DMS79 (cell line): ENCODE data around the gene CYP27B1.
"Not testable (repeated sequence)": the region's sequence is repeated elsewhere in the genome, so short reads cannot be mapped to it uniquely, and the experiment has no call there.

Experiments
- DNase-seq: peaks from one replicate; lab custom pipeline; 2025; lab: John Stamatoyannopoulos, UW

The CYP27B1 gene

GRCh38 chr12:57721846-57722608 is 44.9 kb downstream of the CYP27B1 start:
- not testable (repeated sequence) for DNase-seq

DNA sequence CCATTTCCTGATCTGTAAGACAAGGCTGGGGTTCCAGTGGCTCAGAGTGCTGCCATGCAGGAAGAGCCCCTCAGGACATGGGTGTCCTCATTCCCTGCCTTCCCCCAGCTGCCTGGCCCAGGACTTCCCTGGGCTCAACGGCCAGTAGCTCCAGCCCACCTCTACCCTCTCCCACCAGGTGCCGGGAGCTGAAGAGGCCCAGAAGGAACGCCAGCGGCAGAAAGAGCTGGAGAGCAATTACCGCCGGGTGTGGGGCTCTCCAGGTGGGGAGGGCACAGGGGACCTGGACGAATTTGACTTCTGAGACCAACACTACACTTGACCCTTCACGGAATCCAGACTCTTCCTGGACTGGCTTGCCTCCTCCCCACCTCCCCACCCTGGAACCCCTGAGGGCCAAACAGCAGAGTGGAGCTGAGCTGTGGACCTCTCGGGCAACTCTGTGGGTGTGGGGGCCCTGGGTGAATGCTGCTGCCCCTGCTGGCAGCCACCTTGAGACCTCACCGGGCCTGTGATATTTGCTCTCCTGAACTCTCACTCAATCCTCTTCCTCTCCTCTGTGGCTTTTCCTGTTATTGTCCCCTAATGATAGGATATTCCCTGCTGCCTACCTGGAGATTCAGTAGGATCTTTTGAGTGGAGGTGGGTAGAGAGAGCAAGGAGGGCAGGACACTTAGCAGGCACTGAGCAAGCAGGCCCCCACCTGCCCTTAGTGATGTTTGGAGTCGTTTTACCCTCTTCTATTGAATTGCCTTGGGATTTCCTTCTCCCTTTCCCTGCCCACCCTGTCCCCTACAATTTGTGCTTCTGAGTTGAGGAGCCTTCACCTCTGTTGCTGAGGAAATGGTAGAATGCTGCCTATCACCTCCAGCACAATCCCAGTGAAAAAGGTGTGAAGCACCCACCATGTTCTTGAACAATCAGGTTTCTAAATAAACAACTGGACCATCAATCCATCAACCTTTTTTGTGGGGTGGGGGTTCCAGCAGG is 46.0 kb downstream of the CYP27B1 start:
- DNase-seq: no peak

DNA sequence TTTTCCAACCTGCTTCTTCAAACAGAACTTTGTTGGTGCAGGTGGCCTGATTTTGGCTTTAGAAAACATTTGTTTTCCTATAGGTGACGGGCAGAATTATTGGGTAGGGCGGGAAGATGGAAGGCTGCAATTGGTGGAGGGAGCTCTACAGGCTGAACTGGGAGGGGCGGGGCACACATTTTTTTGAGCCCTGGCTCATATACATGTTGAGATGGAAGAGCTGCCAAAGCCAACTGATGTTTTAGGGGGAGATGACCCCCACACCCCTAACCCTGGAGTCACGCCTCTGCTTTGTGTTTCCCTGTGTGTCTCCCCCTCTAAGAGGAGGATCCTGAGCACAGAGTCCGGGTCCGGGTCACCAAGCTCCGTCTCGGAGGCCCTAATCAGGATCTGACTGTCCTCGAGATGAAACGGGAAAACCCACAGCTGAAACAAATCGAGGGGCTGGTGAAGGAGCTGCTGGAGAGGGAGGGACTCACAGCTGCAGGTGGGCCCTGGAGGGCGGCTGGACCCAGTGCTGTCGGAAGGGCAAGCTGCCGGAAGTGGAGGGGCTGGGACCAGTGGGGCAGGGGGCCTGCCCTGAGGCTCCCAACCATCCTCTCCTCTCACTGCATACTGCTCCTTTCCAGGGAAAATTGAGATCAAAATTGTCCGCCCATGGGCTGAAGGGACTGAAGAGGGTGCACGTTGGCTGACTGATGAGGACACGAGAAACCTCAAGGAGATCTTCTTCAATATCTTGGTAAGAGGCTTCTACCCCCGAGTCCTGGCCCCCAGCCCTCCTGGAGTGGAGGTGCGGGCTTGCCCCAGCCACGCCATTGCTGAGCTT is 46.9 kb downstream of the CYP27B1 start:
- no peak for DNase-seq

DNA sequence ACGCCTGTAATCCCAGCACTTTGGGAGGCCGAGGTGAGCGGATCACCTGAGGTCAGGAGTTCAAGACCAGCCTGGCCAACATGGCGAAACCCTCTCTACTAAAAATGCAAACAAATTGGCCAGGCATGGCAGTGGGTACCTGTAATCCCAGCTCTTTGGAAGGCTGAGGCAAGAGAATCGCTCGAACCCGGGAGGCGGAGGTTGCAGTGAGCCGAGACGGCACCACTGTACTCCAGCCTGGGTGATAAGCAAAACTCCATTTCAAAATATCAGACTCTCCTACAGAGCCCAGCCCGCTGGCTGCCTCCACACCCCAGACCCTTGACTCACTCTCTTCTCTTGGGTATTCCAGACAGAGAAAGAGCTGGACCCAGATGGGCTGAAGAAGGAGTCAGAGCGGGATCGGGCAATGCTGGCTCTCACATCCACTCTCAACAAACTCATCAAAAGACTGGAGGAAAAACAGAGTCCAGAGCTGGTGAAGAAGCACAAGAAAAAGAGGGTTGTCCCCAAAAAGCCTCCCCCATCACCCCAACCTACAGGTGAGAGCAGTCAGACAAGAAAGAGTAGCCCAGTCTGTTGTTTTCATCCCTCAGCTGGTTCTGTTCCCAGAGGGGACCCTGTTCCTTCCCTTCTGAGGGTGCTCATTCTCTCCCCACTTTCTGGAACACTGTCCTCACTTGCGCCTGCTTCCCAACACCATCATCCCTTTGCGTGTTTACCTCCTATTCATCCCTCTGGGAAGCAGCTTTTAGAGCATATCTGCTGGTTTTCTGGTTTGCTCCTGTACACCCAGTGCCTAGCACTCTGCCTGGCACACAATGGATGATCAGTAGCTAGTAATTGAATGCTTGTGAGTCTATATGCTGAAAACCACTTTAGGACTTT is 48.0 kb downstream of the CYP27B1 start:
- no peak for DNase-seq

- DNase-seq: no peak
These were observed 48.8 kb downstream of the CYP27B1 start for GRCh38 chr12:57717846-57718640.

- DNase-seq: no peak
These were observed 49.7 kb downstream of the CYP27B1 start for GRCh38 chr12:57717131-57717530.

DNA sequence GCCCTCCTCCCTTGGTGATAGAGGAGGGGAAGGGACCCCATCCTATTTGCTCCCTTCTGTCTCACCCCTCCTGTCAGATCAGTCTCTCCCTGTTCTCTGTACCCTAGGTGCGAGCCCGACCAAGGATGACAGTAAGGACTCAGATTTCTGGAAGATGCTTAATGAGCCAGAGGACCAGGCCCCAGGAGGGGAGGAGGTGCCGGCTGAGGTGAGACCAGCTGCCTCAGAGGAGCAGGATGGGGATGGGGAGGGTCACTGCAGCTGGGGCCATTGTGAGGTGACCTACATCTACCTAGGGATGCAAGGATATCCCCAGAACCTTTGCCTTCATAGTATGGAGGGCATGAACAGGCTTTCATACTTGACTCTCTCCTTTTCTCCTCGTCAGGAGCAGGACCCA is 50.6 kb downstream of the CYP27B1 start:
- DNase-seq: no peak

DNA sequence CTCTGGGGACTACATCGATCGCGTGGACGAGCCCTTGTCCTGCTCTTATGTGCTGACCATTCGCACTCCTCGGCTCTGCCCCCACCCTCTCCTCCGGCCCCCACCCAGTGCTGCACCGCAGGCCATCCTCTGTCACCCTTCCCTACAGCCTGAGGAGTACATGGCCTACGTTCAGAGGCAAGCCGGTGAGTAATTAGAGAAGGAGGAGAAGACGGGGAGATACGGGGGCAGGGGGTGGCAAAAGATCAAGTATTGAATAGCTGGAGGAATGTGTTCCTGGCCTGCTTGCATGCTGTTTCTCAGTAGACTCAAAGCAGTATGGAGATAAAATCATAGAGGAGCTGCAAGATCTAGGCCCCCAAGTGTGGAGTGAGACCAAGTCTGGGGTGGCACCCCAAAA is 51.1 kb downstream of the CYP27B1 start:
- DNase-seq: no peak

GRCh38 chr12:57715036-57715748 is 51.7 kb downstream of the CYP27B1 start:
- not testable (repeated sequence) for DNase-seq

- no peak for DNase-seq
These were observed 53.7 kb downstream of the CYP27B1 start for GRCh38 chr12:57713209-57713608.

DNA sequence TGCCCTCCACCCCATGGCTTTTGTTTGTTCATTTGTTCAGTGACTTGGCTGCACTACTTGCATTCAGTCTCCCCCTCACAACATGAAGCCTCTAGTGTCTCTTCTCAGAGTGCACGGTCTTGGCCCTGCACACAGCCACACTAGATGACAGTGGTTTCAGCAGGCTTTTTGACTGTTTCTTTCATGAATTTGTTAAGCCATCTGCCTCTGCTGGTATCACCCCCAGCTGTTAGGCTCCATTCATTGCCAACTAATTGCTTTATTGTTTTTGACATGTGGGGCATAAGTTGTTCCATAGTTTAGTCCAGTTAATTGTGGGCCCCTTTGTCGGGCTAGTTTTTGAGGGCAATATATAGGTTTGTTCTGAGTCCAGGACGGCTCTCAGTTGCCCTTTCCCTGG is 54.2 kb downstream of the CYP27B1 start:
- no peak for DNase-seq
